HepG2 (cell line): ENCODE results near the gene TMED3. TPM values are rescaled to one million over a fixed set of nuclear protein-coding genes. Genes with fewer than 3 reads are reported as not detected.
A peak's percentile ranks its signal among the peaks of the same experiment; 100 is the strongest.

ENCODE experiments used
- ATAC-seq: fragments of 200-7000 bp; cut with Tn5 transposase; 3 replicates; pipeline ENCODE4 v1.9.1; 2020; ENCODE audit warnings: mild to moderate bottlenecking, moderate library complexity
- BruUV-seq: library from RNA; stranded (reverse); fragments of 400-500 nt; replicated peaks from 2 replicates; lab custom pipeline; 2021; lab: Mats Ljungman, UMichigan
- CTCF ChIA-PET: fragments of 300-600 bp; formaldehyde crosslinking; extraction: SDS; loops from one replicate; lab custom pipeline; 2021; ENCODE audit warnings: low total read pairs, inconsistent platforms, low intra/inter-chr PET ratio; lab: Yijun Ruan, JAX
- POLR2A ChIA-PET: fragments of 350-600 bp; sonication (Branson Sonifier 250); formaldehyde crosslinking; loops from one replicate; lab custom pipeline; 2020; ENCODE audit warnings: antibody characterized with exemption, inconsistent platforms; lab: Yijun Ruan, JAX
- DNase-seq: peaks from one replicate; pipeline ENCODE4 v3.0.0-alpha.2; 2015; ENCODE audit warnings: low spot score
- FAIRE-seq: peaks from 3 replicates; lab custom pipeline; 2011; peaks lifted over from hg19 to GRCh38; lab: Jason Lieb, UNC
- H2AFZ ChIP-seq: one replicate; pipeline ENCODE4 v1.6.1; 2011; ENCODE audit warnings: low read length, inconsistent platforms
- H3K27ac ChIP-seq: fragments of 300-600 bp; 3 replicates; pipeline ENCODE4 v1.8.0; 2011; ENCODE audit warnings: mixed run types, mild to moderate bottlenecking, mixed read lengths, low read length, inconsistent platforms; ENCODE audit not compliant: insufficient read depth; ENCODE audit errors: extremely low read length
- H3K27me3 ChIP-seq, 2 experiments: fragments of 200-600 bp in 1 of 2; 2 replicates in 1 of 2; 3 replicates in 1 of 2; pipeline versions ENCODE4 v1.6.0 to v1.8.0; 2011; ENCODE audit warnings: low read length in 2 of 2, mild to moderate bottlenecking in 2 of 2, moderate library complexity in 2 of 2, inconsistent platforms in 1 of 2; ENCODE audit not compliant: insufficient read depth in 2 of 2, control insufficient read depth in 1 of 2
- H3K36me3 ChIP-seq, 2 experiments: fragments of 200-600 bp in 1 of 2; replicated peaks in 1 of 2; 2 replicates in 1 of 2; 3 replicates in 1 of 2; pipeline versions ENCODE4 v1.5.1 to v1.8.0; 2011; ENCODE audit warnings: low read length in 2 of 2, inconsistent platforms in 1 of 2; ENCODE audit not compliant: insufficient read depth in 2 of 2, control insufficient read depth in 1 of 2
- H3K4me1 ChIP-seq: 2 replicates; pipeline ENCODE4 v1.5.1; 2012; ENCODE audit warnings: low read length, inconsistent platforms; ENCODE audit not compliant: insufficient read depth
- H3K4me2 ChIP-seq: 2 replicates; pipeline ENCODE4 v1.6.0; 2011; ENCODE audit warnings: low read depth, low read length, inconsistent platforms
- H3K4me3 ChIP-seq, 3 experiments: fragments of 200-600 bp in 1 of 3; sonication (generic), shearing (Covaris generic) in 1 of 3; replicated peaks in 1 of 3; 2 replicates each; pipeline ENCODE4 v1.5.1; 2011 to 2016; ENCODE audit warnings: low read length in 3 of 3, inconsistent platforms in 2 of 3, low read depth in 2 of 3, mild to moderate bottlenecking in 2 of 3, control low read depth in 1 of 3, mixed read lengths in 1 of 3; ENCODE audit not compliant: insufficient read depth in 1 of 3
- H3K79me2 ChIP-seq: one replicate; pipeline ENCODE4 v1.6.1; 2011; ENCODE audit warnings: low read length, inconsistent platforms; ENCODE audit not compliant: insufficient read depth
- H3K9ac ChIP-seq: 2 replicates; pipeline ENCODE4 v1.6.0; 2011; ENCODE audit warnings: mild to moderate bottlenecking, low read depth, low read length, inconsistent platforms; ENCODE audit not compliant: insufficient read depth
- H3K9me3 ChIP-seq: 2 replicates; pipeline ENCODE4 v1.5.1; 2012; ENCODE audit warnings: mild to moderate bottlenecking, low read length
- H4K20me1 ChIP-seq: 2 replicates; pipeline ENCODE4 v1.6.0; 2011; ENCODE audit warnings: inconsistent platforms, mild to moderate bottlenecking, low read length, moderate library complexity; ENCODE audit not compliant: insufficient read depth
- CC2D1A ChIP-seq: sonication (generic); formaldehyde crosslinking; IDR thresholded peaks from 2 replicates; pipeline ENCODE4 v1.8.1; 2023; ENCODE audit warnings: mild to moderate bottlenecking, missing genetic modification reagents
- FOXJ3 ChIP-seq: sonication (generic); formaldehyde crosslinking; IDR thresholded peaks from 2 replicates; pipeline ENCODE4 v1.4.0; 2020; ENCODE audit warnings: missing genetic modification reagents, mild to moderate bottlenecking, borderline replicate concordance
- HCFC1 ChIP-seq: fragments of 150-350 bp; IDR thresholded peaks from 2 replicates; pipeline ENCODE4 v1.6.1; 2014; ENCODE audit warnings: low read depth, low read length
- HDAC1 ChIP-seq: sonication (generic); formaldehyde crosslinking; IDR thresholded peaks from 2 replicates; pipeline ENCODE4 v1.5.1; 2020; ENCODE audit warnings: mild to moderate bottlenecking, missing genetic modification reagents
- NFE2 ChIP-seq: sonication (generic); formaldehyde crosslinking; IDR thresholded peaks from 2 replicates; pipeline ENCODE4 v1.4.0; 2020; ENCODE audit warnings: missing genetic modification reagents
- NFYC ChIP-seq: IDR thresholded peaks from 2 replicates; pipeline ENCODE4 v1.6.1; 2016; ENCODE audit warnings: missing genetic modification reagents, missing compliant biosample characterization
- SKI ChIP-seq: fragments of 450-650 bp; IDR thresholded peaks from one replicate; pipeline ENCODE4 v1.6.1; 2018; ENCODE audit warnings: mild to moderate bottlenecking; ENCODE audit not compliant: partially characterized antibody
- TEF ChIP-seq: sonication (generic); formaldehyde crosslinking; IDR thresholded peaks from 2 replicates; pipeline ENCODE4 v1.5.0; 2020; ENCODE audit warnings: missing genetic modification reagents
- ZNF205 ChIP-seq: IDR thresholded peaks from 2 replicates; pipeline ENCODE4 v1.6.1; 2018; ENCODE audit warnings: missing biosample characterization, missing genetic modification reagents
- ZNF224 ChIP-seq: sonication (generic); formaldehyde crosslinking; IDR thresholded peaks from 2 replicates; pipeline ENCODE4 v1.5.0; 2020; ENCODE audit warnings: mild to moderate bottlenecking, missing genetic modification reagents
- ZNF256 ChIP-seq: sonication (generic); formaldehyde crosslinking; conservative IDR thresholded peaks from 2 replicates; pipeline ENCODE4 v1.4.0; 2020; ENCODE audit warnings: missing genetic modification reagents
- ZNF280D ChIP-seq: sonication (generic); formaldehyde crosslinking; IDR thresholded peaks from 2 replicates; pipeline ENCODE4 v1.5.1; 2020; ENCODE audit warnings: mild to moderate bottlenecking, missing genetic modification reagents
- ZNF329 ChIP-seq: sonication (generic); formaldehyde crosslinking; IDR thresholded peaks from 2 replicates; pipeline ENCODE4 v1.9.0; 2021; ENCODE audit warnings: low read depth, mild to moderate bottlenecking, missing genetic modification reagents
- ZNF709 ChIP-seq: sonication (generic); formaldehyde crosslinking; IDR thresholded peaks from 2 replicates; pipeline ENCODE4 v1.5.0; 2020; ENCODE audit warnings: mild to moderate bottlenecking, missing genetic modification reagents
- ZNF781 ChIP-seq: sonication (generic); formaldehyde crosslinking; IDR thresholded peaks from 2 replicates; pipeline ENCODE4 v1.5.1; 2020; ENCODE audit warnings: borderline replicate concordance, mild to moderate bottlenecking, missing genetic modification reagents; ENCODE audit errors: not compliant biosample characterization
- WGBS: methylation state at CpG from one replicate; pipeline ENCODE4 v1.1.6; 2017; ENCODE audit warnings: low lambda C conversion rate; 5-methylcytosine and 5-hydroxymethylcytosine counted together
- in situ Hi-C: cut with HindIII; loops from 2 replicates; pipeline ENCODE4 v1.10.0; 2017; ENCODE audit warnings: low pct_unique_long_range_greater_than_20kb; ENCODE audit not compliant: extremely low pct_ligation_motif_present
- intact Hi-C: fragments of 100-400 bp; cut with micrococcal nuclease; formaldehyde crosslinking; loops from one replicate; pipeline ENCODE4 v1.10.0; 2022; ENCODE audit not compliant: unreplicated experiment
- polyA plus RNA-seq, 8 experiments: library from polyadenylated mRNA; depleted of rRNA in 3 of 8; stranded (reverse) in 7 of 8; unstranded in 1 of 8; fragments of >200 nt; fragmentation: Illumina TruSeq in 4 of 8; extraction: Trizol in 4 of 8; gene quantifications; 2 replicates each; pipeline versions ENCODE4 v1.2.1 to v1.2.3, GENCODE V29; 2011 to 2016; ENCODE audit warnings: low read depth in 4 of 8, missing spikeins in 1 of 8, mixed read lengths in 1 of 8; ENCODE audit not compliant: insufficient read depth in 1 of 8
- total RNA-seq, 5 experiments: library from RNA; depleted of rRNA; stranded (reverse); fragments of >200 nt; fragmentation: Illumina TruSeq; extraction: Trizol; gene quantifications; 2 replicates each; pipeline ENCODE4 v1.2.3, GENCODE V29; 2016; ENCODE audit warnings: low read depth in 1 of 5
- TF ChIP-seq, protein P1 (sequence below): sonication (generic); formaldehyde crosslinking; IDR thresholded peaks from 2 replicates; pipeline ENCODE4 v1.4.0; 2020; ENCODE audit warnings: missing genetic modification reagents

Gene TMED3
- total and polyA plus RNA-seq, 2 of the 13 experiments (the other 11 are each of a cell fraction or from before 2014, with no cell fraction given) = 125 to 155 TPM

GRCh38 chr15:79329171-79329611 lies 18.3 kb downstream of the TMED3 start (continued):
- no peak for TF ChIP-seq ZNF280D
- no peak for TF ChIP-seq FOXJ3 (CRISPR knock-in tag)
- no peak for TF ChIP-seq HCFC1
- peak; percentile 82; the same call in 1 of the 2 replicates for TF ChIP-seq NFE2 (CRISPR knock-in tag)
- TF ChIP-seq ZNF224 (CRISPR knock-in tag) = no peak
- TF ChIP-seq ZNF256 = no peak
- TF ChIP-seq ZNF205 (CRISPR knock-in tag) = no peak

- 89% methylated on average over 5 of the region's 5 CpGs for WGBS
- H3K27ac ChIP-seq = no peak overlapping the region
- ATAC-seq (no peak), FAIRE-seq (no peak), DNase-seq (no peak)
- no TSS peak for BruUV-seq
- H3K4me2 ChIP-seq = no peak overlapping the region
- no peaks in the 10 kb centered on the region for H3K79me2 ChIP-seq
- ChIA-PET POLR2A (no interaction called here), CTCF (no interaction called here)
- no peak overlapping the region for H3K4me3 ChIP-seq
- no peaks in the 10 kb centered on the region for H3K27me3 ChIP-seq
- 0 out of 2 replicates have a peak, but pooled peaks cover 7% of the 10 kb centered on the region for H3K4me1 ChIP-seq
- H2AFZ ChIP-seq = no peak overlapping the region
- in situ Hi-C loops (no loop called here), intact Hi-C loops (no loop called here)
- H4K20me1 ChIP-seq = no peaks in the 10 kb centered on the region
- no peak overlapping the region for H3K9ac ChIP-seq
- H3K9me3 ChIP-seq = no peaks in the 10 kb centered on the region
- no peaks in the 10 kb centered on the region; a peak in 1 of 5 replicates for H3K36me3 ChIP-seq
- TF ChIP-seq NFYC (CRISPR knock-in tag) = no peak
- TF ChIP-seq SKI = no peak
- no peak for TF ChIP-seq CC2D1A
- no peak for TF ChIP-seq HDAC1
- no peak for TF ChIP-seq ZNF781 (CRISPR knock-in tag)
- TF ChIP-seq ZNF709 (CRISPR knock-in tag) = no peak
- TF ChIP-seq TEF (CRISPR knock-in tag) = no peak
- no peak for TF ChIP-seq ZNF329
- TF ChIP-seq, protein P1, sequence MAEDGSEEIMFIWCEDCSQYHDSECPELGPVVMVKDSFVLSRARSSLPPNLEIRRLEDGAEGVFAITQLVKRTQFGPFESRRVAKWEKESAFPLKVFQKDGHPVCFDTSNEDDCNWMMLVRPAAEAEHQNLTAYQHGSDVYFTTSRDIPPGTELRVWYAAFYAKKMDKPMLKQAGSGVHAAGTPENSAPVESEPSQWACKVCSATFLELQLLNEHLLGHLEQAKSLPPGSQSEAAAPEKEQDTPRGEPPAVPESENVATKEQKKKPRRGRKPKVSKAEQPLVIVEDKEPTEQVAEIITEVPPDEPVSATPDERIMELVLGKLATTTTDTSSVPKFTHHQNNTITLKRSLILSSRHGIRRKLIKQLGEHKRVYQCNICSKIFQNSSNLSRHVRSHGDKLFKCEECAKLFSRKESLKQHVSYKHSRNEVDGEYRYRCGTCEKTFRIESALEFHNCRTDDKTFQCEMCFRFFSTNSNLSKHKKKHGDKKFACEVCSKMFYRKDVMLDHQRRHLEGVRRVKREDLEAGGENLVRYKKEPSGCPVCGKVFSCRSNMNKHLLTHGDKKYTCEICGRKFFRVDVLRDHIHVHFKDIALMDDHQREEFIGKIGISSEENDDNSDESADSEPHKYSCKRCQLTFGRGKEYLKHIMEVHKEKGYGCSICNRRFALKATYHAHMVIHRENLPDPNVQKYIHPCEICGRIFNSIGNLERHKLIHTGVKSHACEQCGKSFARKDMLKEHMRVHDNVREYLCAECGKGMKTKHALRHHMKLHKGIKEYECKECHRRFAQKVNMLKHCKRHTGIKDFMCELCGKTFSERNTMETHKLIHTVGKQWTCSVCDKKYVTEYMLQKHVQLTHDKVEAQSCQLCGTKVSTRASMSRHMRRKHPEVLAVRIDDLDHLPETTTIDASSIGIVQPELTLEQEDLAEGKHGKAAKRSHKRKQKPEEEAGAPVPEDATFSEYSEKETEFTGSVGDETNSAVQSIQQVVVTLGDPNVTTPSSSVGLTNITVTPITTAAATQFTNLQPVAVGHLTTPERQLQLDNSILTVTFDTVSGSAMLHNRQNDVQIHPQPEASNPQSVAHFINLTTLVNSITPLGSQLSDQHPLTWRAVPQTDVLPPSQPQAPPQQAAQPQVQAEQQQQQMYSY = no peak
Measured at GRCh38 chr15:79332824-79333510, 22.1 kb downstream of the TMED3 start.
